Measurements from ENCODE around the gene DIS3L2.
A peak's percentile ranks its signal among the peaks of the same experiment; 100 is the strongest.

The DIS3L2 gene

GRCh38 chr2:232246245-232246644 lies 284.7 kb downstream of the DIS3L2 start:
- DNase-seq (ENCODE audit: low spot score), result no peak

DNA sequence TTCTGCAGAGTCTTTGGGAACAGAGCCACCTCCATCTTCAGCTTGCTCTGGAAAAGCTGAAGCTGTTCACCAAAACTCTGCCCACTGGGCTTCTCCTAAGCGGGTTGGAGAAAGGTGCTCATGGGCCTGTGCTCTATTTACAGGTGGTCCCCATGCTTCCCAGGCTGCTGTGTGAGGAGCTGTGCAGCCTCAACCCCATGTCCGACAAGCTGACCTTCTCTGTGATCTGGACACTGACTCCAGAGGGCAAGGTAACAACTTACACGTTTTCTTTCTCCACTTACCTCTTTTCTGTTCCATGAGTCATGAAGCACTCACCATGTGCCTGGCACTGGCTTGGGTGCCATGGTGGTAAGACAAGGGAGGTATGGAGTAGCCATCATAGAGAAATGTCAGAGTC lies 287.6 kb downstream of the DIS3L2 start:
- CTCF ChIA-PET, result interaction anchor here (0.7 kb wide), 1 partner anchor 15 kb away, joined by 3 read pairs; no protein-coding TSS in a partner anchor
- POLR2A ChIA-PET (ENCODE audit: low non-redundant PET), result no interaction called here

More at GRCh38 chr2:232246245-232246644, 284.7 kb downstream of the DIS3L2 start:
- ChIA-PET CTCF (interaction anchor here (0.6 kb wide), 1 partner anchor 675 kb away, joined by 5 read pairs; no protein-coding TSS in a partner anchor), POLR2A (ENCODE audit: low non-redundant PET) (no interaction called here)
- no peak overlapping the region for H3K27ac ChIP-seq
- no peak for TF ChIP-seq CTCF (conservative IDR thresholded peaks at IDR 0.05; ENCODE audit: low read depth)

DNA sequence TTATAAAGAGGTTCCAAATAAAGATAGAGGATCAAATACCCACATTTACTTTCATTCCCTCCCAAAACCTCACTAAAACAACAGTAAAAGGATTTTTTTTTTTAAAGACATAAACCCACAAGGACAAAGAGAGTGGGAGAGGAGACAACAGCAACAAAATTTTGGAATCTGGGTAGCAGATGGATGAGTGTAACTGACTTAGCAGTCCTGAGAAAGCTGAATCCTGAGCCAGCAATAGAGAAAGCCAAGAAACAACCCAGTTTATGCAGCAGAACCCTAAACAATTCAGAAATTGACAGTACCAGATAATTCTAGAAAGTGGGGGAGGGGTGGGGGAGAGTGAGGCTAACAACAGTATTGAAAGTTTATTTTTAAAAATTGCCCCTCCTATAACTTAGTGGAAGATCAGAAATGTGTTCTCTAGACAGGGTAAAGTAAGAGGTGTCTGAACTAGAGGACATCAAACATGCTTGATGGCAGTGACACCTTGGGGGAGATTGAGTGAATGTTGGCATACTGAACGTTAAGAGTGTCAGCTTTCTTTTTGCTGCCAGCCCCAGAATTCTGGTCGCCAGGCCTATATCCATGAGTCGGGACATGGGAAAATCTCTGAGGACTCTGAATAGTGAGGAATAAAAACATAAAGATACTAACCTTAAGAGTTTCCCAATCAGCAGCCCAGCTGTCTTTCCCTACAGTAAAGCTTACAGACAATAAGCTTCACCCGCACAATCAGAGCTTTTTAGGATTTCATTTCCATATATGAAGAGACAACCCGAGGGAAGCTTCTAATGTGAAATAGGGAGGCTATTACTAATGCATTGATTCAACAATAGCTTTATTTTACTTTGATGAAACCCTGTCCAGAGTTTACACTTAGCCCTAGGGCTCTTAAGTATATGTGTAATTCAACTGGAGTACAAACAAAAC lies 289.0 kb downstream of the DIS3L2 start:
- CTCF ChIA-PET, result interaction anchor here (0.6 kb wide), 1 partner anchor 67 kb away, joined by 3 read pairs; no protein-coding TSS in a partner anchor
- TF ChIP-seq CTCF (conservative IDR thresholded peaks at IDR 0.05; ENCODE audit: low read depth), result no peak
- DNase-seq (ENCODE audit: low spot score), result no peak
- POLR2A ChIA-PET (ENCODE audit: low non-redundant PET), result no interaction called here
- H3K27ac ChIP-seq, result no peak overlapping the region

More for the DNA sequence above, 287.6 kb downstream of the DIS3L2 start:
- no peak overlapping the region for H3K27ac ChIP-seq
- TF ChIP-seq CTCF (conservative IDR thresholded peaks at IDR 0.05; ENCODE audit: low read depth), result no peak
- DNase-seq (ENCODE audit: low spot score), result no peak

- TF ChIP-seq CTCF (conservative IDR thresholded peaks at IDR 0.05; ENCODE audit: low read depth), result no peak
- DNase-seq (ENCODE audit: low spot score), result no peak
- ChIA-PET POLR2A (ENCODE audit: low non-redundant PET) (no interaction called here), CTCF (no interaction called here)
- no peak overlapping the region for H3K27ac ChIP-seq
Observed at GRCh38 chr2:232255033-232255432, 293.5 kb downstream of the DIS3L2 start.

- peak; percentile 46 for DNase-seq (ENCODE audit: low spot score)
- ChIA-PET CTCF (no interaction called here), POLR2A (ENCODE audit: low non-redundant PET) (no interaction called here)
- no peak overlapping the region for H3K27ac ChIP-seq
- no peak for TF ChIP-seq CTCF (conservative IDR thresholded peaks at IDR 0.05; ENCODE audit: low read depth)
Observed at GRCh38 chr2:232260075-232260474, 298.6 kb downstream of the DIS3L2 start.

DNA sequence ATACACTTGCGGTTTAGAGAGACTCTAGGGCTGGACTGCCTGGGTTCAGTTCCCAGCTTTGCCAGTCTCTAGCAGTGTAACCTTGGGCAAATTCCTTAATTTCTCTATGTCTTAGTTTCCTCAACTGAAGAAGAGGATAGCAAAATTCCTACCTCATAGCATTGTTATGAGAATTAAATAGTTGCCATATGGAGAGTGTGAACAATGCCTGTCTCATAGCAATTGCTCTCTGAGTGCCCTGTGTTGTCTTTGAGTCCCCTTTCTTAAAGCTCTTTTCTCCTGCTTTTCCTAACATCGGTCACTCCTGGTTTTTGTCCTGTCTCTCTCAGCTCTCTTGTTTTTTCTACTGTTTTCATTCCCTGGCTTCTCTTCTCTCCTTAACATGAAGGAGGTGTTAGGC lies 300.3 kb downstream of the DIS3L2 start:
- no peak overlapping the region for H3K27ac ChIP-seq
- DNase-seq (ENCODE audit: low spot score), result no peak
- ChIA-PET CTCF (interaction anchor here (0.7 kb wide), 1 partner anchor 555 kb away, joined by 3 read pairs; no protein-coding TSS in a partner anchor), POLR2A (ENCODE audit: low non-redundant PET) (no interaction called here)
- no peak for TF ChIP-seq CTCF (conservative IDR thresholded peaks at IDR 0.05; ENCODE audit: low read depth)

Measured in RWPE1 (cell line).